Body of pancreas (tissue), 4 donors: ENCODE results near the gene OR1E2.

Source experiments
- CTCF ChIP-seq, 7 experiments: fragments of 450-650 bp in 4 of 7; fragments of 200-600 bp in 3 of 7; sonication (generic) in 3 of 7; IDR thresholded peaks; one replicate each; pipeline ENCODE4 v1.5.1; 2016 to 2019; ENCODE audit warnings: antibody characterized with exemption in 7 of 7
- POLR2A ChIP-seq, 3 donors: fragments of 450-650 bp; IDR thresholded peaks; one replicate each; pipeline ENCODE4 v1.6.1; 2016; ENCODE audit warnings: antibody characterized with exemption in 3 of 3, mild to moderate bottlenecking in 2 of 3

GRCh38 chr17:3469529-3469928, 35.9 kb upstream of the OR1E2 start:
- TF ChIP-seq CTCF (IDR thresholded peaks at IDR 0.05), result no peak
- no peak for TF ChIP-seq POLR2A (IDR thresholded peaks at IDR 0.05)
